Prostate gland (tissue), 2 donors: ENCODE measurements around the gene NXPH1.

ENCODE experiments used
- POLR2A ChIP-seq: fragments of 450-650 bp; IDR thresholded peaks from one replicate; pipeline ENCODE4 v1.6.1; 2016; ENCODE audit warnings: antibody characterized with exemption, mild to moderate bottlenecking
- POLR2AphosphoS5 ChIP-seq: sonication (generic); formaldehyde crosslinking; IDR thresholded peaks from one replicate; pipeline ENCODE4 v1.6.1; 2017; ENCODE audit warnings: antibody characterized with exemption
- TF ChIP-seq, protein P1 (sequence below), 4 experiments: fragments of 200-600 bp in 2 of 4; fragments of 450-650 bp in 2 of 4; sonication (generic) in 2 of 4; IDR thresholded peaks; 1 replicate in 3 of 4; 2 replicates in 1 of 4; pipeline ENCODE4 v1.5.1; 2016 to 2019; ENCODE audit warnings: antibody characterized with exemption in 4 of 4, mild to moderate bottlenecking in 2 of 4, moderate library complexity in 2 of 4

DNA sequence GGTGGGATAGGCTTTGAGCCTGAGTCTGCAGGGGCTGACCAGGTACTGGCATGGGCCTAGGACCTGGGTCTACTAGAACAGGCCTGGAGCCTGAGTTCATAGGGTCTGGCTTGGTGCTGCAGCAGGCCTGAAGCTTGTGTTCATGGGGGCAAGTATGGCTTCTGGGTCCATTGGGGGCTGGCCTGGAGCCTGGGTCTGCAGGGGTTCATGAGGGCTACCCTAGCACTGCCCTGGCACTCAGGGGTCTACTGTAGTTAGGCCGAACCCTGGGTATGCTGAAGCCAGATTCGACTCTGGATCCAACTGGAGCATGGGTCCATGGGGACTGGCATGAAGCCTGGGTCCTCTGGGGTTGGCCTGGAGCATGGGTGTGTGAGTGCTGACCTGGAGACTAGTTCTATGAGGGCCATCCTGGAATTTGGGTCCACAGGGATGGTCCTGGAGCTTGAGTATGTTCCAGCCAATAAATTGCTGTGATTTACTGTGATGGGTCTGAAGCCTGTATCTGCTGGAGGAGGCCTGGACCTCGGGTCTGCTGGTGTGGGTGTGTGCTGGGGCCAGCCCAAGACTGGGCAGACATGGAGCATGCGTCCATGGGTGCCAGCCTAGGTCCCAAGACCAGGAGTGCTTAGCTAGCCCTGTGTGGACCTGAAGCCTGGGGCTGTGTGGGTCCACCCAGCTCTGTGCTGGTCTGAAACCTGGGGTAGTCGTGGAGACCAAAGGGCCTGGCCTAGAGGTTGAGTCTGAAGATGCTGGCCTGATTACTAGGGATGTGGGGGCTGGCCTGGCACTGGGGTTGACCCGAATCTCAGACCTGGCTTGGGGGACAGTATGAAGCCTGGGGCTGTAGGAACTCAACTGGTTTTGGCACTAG, 235.5 kb downstream of the NXPH1 start:
- no peak for TF ChIP-seq POLR2A
- TF ChIP-seq, protein P1, sequence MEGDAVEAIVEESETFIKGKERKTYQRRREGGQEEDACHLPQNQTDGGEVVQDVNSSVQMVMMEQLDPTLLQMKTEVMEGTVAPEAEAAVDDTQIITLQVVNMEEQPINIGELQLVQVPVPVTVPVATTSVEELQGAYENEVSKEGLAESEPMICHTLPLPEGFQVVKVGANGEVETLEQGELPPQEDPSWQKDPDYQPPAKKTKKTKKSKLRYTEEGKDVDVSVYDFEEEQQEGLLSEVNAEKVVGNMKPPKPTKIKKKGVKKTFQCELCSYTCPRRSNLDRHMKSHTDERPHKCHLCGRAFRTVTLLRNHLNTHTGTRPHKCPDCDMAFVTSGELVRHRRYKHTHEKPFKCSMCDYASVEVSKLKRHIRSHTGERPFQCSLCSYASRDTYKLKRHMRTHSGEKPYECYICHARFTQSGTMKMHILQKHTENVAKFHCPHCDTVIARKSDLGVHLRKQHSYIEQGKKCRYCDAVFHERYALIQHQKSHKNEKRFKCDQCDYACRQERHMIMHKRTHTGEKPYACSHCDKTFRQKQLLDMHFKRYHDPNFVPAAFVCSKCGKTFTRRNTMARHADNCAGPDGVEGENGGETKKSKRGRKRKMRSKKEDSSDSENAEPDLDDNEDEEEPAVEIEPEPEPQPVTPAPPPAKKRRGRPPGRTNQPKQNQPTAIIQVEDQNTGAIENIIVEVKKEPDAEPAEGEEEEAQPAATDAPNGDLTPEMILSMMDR (IDR thresholded peaks at IDR 0.05) = no peak
- no peak for TF ChIP-seq POLR2AphosphoS5
